T-helper 2 cell treated with Interferon-gamma antibody and Interleukin-4, amounts not matched to agents 5 μg/mL and 100 μg/mL, for 36 hours (primary cell): ENCODE measurements around the gene GGA3.
"Not testable (repeated sequence)": the region's sequence is repeated elsewhere in the genome, so short reads cannot be mapped to it uniquely, and the experiment has no call there.

Experiments
- DNase-seq: peaks from one replicate; pipeline ENCODE4 v3.0.0; 2021; ENCODE audit warnings: low spot score
- H3K27ac Mint-ChIP-seq: one replicate; pipeline ENCODE4 v1.8.0; 2021; ENCODE audit warnings: mild to moderate bottlenecking, mixed read lengths
- H3K27me3 Mint-ChIP-seq: one replicate; pipeline ENCODE4 v1.8.0; 2021; ENCODE audit warnings: low read depth, mixed read lengths
- H3K36me3 Mint-ChIP-seq: one replicate; pipeline ENCODE4 v1.8.0; 2021; ENCODE audit warnings: low read depth, mixed read lengths
- H3K4me1 Mint-ChIP-seq: one replicate; pipeline ENCODE4 v1.8.0; 2021; ENCODE audit warnings: low read depth, mixed read lengths
- H3K4me3 Mint-ChIP-seq: one replicate; pipeline ENCODE4 v1.8.0; 2022; ENCODE audit warnings: mild to moderate bottlenecking, moderate library complexity, mixed read lengths
- H3K9me3 Mint-ChIP-seq: one replicate; pipeline ENCODE4 v1.8.0; 2021; ENCODE audit warnings: mixed read lengths

Gene GGA3

DNA sequence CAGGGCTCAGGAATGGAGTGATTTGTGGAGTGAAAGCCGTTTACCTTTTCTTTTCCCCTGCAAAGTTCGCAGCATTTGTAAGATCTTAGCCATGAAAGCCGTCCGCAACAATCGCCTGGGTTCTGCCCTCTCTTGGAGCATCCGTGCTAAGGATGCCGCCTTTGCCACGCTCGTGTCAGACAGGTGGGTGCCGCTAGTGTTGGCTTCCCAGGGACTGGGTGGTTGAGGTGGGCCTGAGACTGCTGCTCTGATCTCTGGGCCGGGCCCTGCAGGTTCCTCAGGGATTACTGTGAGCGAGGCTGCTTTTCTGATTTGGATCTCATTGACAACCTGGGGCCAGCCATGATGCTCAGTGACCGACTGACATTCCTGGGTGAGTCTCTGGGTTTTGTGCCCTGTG is 28.6 kb downstream of the GGA3 start:
- H3K27me3 Mint-ChIP-seq: no peaks in the 10 kb centered on the region
- H3K4me3 Mint-ChIP-seq: no peak overlapping the region
- peaks cover 66% of the 10 kb centered on the region for H3K36me3 Mint-ChIP-seq
- no peaks in the 10 kb centered on the region for H3K4me1 Mint-ChIP-seq
- no peaks in the 10 kb centered on the region for H3K9me3 Mint-ChIP-seq
- H3K27ac Mint-ChIP-seq: no peak overlapping the region
- DNase-seq: no peak

GRCh38 chr17:75231741-75232464 is 29.5 kb downstream of the GGA3 start:
- Mint-ChIP-seq H3K27ac (no peak overlapping the region), H3K9me3 (no peaks in the 10 kb centered on the region), H3K4me3 (no peak overlapping the region), H3K27me3 (no peaks in the 10 kb centered on the region), H3K36me3 (peaks cover 61% of the 10 kb centered on the region), H3K4me1 (no peaks in the 10 kb centered on the region)
- DNase-seq: no peak

GRCh38 chr17:75231071-75231470 is 30.3 kb downstream of the GGA3 start:
- peaks cover 64% of the 10 kb centered on the region for H3K36me3 Mint-ChIP-seq
- no peaks in the 10 kb centered on the region for H3K9me3 Mint-ChIP-seq
- no peak overlapping the region for H3K27ac Mint-ChIP-seq
- H3K4me3 Mint-ChIP-seq: no peak overlapping the region
- DNase-seq: no peak
- H3K27me3 Mint-ChIP-seq: no peaks in the 10 kb centered on the region
- H3K4me1 Mint-ChIP-seq: no peaks in the 10 kb centered on the region

DNA sequence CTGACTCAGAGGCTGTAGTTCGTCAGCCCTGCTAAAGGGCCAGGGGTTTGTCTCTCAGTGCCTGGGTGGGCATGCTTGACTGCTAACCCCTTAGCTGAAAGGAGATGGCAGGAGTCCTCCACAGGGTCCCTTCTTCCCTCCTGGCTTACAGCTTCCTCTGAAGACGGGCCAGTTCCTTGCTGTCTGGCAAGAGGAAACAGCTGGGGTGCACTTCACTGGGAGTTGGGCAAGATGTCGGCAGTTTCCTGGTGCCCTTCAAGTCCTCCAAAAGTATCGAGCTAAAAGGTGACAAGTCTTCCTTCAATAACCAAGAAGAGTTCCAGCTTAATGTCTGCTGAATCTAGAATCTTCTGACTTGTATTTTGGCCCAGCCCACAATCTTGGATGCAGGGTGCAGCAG is 32.6 kb downstream of the GGA3 start:
- Mint-ChIP-seq H3K9me3 (no peaks in the 10 kb centered on the region), H3K27me3 (no peaks in the 10 kb centered on the region), H3K4me1 (no peaks in the 10 kb centered on the region), H3K4me3 (no peak overlapping the region), H3K36me3 (peaks cover 61% of the 10 kb centered on the region), H3K27ac (no peak overlapping the region)
- DNase-seq: no peak

DNA sequence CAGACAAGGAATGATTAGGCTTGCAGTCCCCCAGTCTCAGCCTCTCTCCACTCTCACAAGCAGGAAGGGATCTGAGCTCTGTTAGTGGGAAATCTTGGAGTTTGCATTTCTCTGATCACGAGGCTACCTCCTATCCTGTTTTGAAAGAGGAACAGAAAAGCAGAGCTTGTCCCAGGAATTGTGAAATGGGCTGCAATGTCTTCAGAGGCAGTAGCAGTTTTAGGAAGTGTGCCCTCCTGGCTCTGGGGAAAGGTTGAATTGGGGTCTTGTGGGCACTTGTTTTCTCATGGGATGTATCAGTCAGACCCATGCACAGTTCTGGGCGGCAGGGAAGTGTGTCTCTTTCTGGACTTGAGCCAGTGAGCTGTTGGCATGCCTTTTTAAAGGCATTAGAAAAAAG is 33.1 kb downstream of the GGA3 start:
- no peaks in the 10 kb centered on the region for H3K4me1 Mint-ChIP-seq
- no peak overlapping the region for H3K4me3 Mint-ChIP-seq
- DNase-seq: no peak
- H3K27me3 Mint-ChIP-seq: no peaks in the 10 kb centered on the region
- H3K36me3 Mint-ChIP-seq: peaks cover 63% of the 10 kb centered on the region
- no peak overlapping the region for H3K27ac Mint-ChIP-seq
- no peaks in the 10 kb centered on the region for H3K9me3 Mint-ChIP-seq

DNA sequence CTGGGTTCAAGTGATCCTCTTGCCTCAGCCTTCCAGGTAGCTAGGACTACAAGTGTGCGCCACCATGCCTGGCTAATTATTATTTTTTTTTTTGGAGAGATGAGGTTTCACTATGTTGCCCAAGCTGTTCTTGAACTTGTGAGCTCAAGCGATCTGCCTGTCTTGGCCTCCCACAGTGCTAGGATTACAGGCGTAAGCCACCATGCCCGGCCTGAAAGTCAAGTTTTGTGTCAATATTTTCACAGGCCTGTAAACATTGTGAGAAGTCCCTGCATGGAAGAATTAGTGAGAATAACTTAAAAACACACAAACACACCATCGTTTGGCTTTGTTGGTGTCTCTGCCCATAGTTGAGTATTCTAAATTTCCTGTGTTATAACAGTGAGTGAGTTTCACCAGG is 33.7 kb downstream of the GGA3 start:
- H3K27ac Mint-ChIP-seq: no peak overlapping the region
- no peaks in the 10 kb centered on the region for H3K27me3 Mint-ChIP-seq
- DNase-seq: no peak
- H3K36me3 Mint-ChIP-seq: peaks cover 61% of the 10 kb centered on the region
- H3K4me1 Mint-ChIP-seq: no peaks in the 10 kb centered on the region
- H3K4me3 Mint-ChIP-seq: no peak overlapping the region
- no peaks in the 10 kb centered on the region for H3K9me3 Mint-ChIP-seq

DNA sequence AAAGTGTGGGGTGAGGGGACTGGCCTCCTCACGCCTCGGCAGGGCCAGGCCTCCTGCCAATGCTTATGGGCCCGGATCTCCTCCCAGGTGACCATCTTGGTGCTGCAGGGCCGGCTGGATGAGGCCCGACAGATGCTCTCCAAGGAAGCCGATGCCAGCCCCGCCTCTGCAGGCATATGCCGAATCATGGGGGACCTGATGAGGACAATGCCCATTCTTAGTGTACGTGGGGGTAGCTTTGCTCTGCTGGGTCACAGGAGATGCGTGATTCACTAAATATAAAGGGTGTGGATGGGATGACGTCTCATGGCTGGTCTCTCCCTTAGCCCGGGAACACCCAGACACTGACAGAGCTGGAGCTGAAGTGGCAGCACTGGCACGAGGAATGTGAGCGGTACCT is 36.4 kb downstream of the GGA3 start:
- Mint-ChIP-seq H3K4me3 (no peak overlapping the region), H3K27ac (no peak overlapping the region), H3K36me3 (peaks cover 47% of the 10 kb centered on the region), H3K27me3 (no peaks in the 10 kb centered on the region), H3K9me3 (no peaks in the 10 kb centered on the region), H3K4me1 (no peaks in the 10 kb centered on the region)
- no peak for DNase-seq

- Mint-ChIP-seq H3K4me1 (no peaks in the 10 kb centered on the region), H3K4me3 (no peak overlapping the region), H3K27me3 (no peaks in the 10 kb centered on the region), H3K27ac (no peak overlapping the region), H3K9me3 (no peaks in the 10 kb centered on the region), H3K36me3 (peaks cover 44% of the 10 kb centered on the region)
- no peak for DNase-seq
These were observed 41.6 kb downstream of the GGA3 start for GRCh38 chr17:75219815-75220214.

- H3K27ac Mint-ChIP-seq: no peak overlapping the region
- H3K4me1 Mint-ChIP-seq: no peaks in the 10 kb centered on the region
- DNase-seq: no peak
- no peak overlapping the region for H3K4me3 Mint-ChIP-seq
- H3K9me3 Mint-ChIP-seq: no peaks in the 10 kb centered on the region
- H3K36me3 Mint-ChIP-seq: peaks cover 48% of the 10 kb centered on the region
- H3K27me3 Mint-ChIP-seq: no peaks in the 10 kb centered on the region
These were observed 43.3 kb downstream of the GGA3 start for GRCh38 chr17:75218131-75218530.

GRCh38 chr17:75209061-75209460 is 52.3 kb downstream of the GGA3 start:
- Mint-ChIP-seq H3K4me3 (no peak overlapping the region), H3K9me3 (no peaks in the 10 kb centered on the region), H3K4me1 (peaks cover 7% of the 10 kb centered on the region), H3K27me3 (no peaks in the 10 kb centered on the region), H3K27ac (no peak overlapping the region), H3K36me3 (peaks cover 27% of the 10 kb centered on the region)
- no peak for DNase-seq

DNA sequence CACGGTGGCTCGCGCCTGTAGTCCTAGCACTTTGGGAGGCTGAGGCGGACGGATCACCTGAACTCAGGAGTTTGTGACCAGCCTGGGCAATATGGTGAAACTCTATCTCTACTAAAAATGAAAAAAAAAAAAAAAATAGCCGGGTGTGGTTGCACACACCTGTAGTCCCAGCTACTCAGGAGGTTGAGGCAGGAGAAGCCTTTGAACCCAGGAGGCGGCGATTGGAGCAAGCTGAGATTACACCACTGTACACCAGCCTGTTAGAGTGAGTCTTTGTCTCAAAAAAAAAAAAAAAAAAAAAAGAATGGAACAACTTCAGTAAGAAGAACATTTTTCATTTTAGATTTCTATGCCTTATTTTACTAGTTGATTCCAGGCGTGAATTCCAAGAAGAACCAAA is 53.2 kb downstream of the GGA3 start:
- no peak for DNase-seq
- Mint-ChIP-seq H3K9me3 (no peaks in the 10 kb centered on the region), H3K4me3 (peak overlapping the region; percentile 64), H3K27ac (no peak overlapping the region), H3K36me3 (peaks cover 23% of the 10 kb centered on the region), H3K27me3 (no peaks in the 10 kb centered on the region), H3K4me1 (peaks cover 9% of the 10 kb centered on the region)

GRCh38 chr17:75207760-75208159 is 53.6 kb downstream of the GGA3 start:
- H3K27ac Mint-ChIP-seq: no peak overlapping the region

DNA sequence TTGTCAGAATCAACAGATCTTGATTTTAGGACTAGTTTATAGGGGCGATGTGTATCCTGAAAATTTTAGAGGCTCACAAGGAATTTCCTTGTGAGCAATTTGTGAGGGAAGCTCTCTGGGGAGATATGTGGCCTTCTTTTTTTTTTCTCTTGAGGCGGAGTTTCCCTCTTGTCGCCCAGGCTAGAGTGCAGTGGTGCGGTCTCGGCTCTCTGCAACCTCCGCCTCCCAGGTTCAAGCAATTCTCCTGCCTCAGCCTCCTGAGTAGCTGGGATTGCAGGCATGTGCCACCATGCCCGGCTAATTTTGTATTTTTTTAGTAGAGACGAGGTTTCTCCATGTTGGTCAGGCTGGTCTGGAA is 54.4 kb downstream of the GGA3 start:
- H3K27ac Mint-ChIP-seq, DNase-seq, H3K4me1 Mint-ChIP-seq, H3K27me3 Mint-ChIP-seq, H3K9me3 Mint-ChIP-seq: not testable (repeated sequence)
- peaks cover 21% of the 10 kb centered on the region for H3K36me3 Mint-ChIP-seq
- H3K4me3 Mint-ChIP-seq: peak overlapping the region; percentile 97

More at GRCh38 chr17:75207760-75208159, 53.6 kb downstream of the GGA3 start:
- Mint-ChIP-seq H3K36me3 (peaks cover 21% of the 10 kb centered on the region), H3K9me3 (no peaks in the 10 kb centered on the region), H3K4me3 (peak overlapping the region; percentile 64), H3K27me3 (no peaks in the 10 kb centered on the region), H3K4me1 (peaks cover 9% of the 10 kb centered on the region)
- no peak for DNase-seq

DNA sequence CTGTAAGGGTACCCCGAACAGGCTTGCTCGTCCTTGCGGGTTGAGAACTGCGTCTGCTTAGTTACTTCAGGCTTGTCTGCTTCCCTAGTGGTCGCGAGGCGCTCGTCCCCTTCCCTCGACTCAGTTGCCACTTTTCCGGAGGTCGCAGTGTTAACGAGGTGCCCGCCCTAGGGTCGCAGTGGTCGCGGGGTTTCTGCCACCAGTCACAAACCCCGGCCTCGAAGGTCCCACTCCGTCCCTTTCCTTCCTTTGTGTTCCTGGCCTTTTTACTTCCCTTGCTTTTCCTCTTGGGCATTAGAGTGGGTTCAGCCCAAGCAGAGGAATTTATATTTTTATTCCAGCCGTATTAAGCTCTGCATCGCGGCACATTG is 55.6 kb downstream of the GGA3 start:
- peak overlapping the region; percentile 99 for H3K27ac Mint-ChIP-seq
- H3K4me3 Mint-ChIP-seq: peak overlapping the region; percentile 97
- no peaks in the 10 kb centered on the region for H3K9me3 Mint-ChIP-seq
- no peak for DNase-seq
- peaks cover 14% of the 10 kb centered on the region for H3K36me3 Mint-ChIP-seq
- peaks cover 13% of the 10 kb centered on the region for H3K4me1 Mint-ChIP-seq
- H3K27me3 Mint-ChIP-seq: no peaks in the 10 kb centered on the region
